Activated T-helper 1 cell treated with anti-CD3 and anti-CD28 coated beads, Interleukin-12 subunit alpha, Interleukin-12 subunit beta, Interleukin-2, Interleukin-4 antibody, amounts not matched to agents 30 ng/mL and 10 ng/mL and 1 ng/mL, durations not matched to agents 14 hours and 24 hours and 36 hours (primary cell): Measurements from ENCODE around the gene VTA1. TPM values are rescaled to one million over a fixed set of nuclear protein-coding genes. Genes with fewer than 3 reads are reported as not detected.
"Not testable (repeated sequence)": the region's sequence is repeated elsewhere in the genome, so short reads cannot be mapped to it uniquely, and the experiment has no call there.

Source experiments
- DNase-seq: peaks from one replicate; pipeline ENCODE4 v3.0.0; 2021; ENCODE audit warnings: low spot score
- H3K27ac Mint-ChIP-seq: one replicate; pipeline ENCODE4 v1.8.0; 2021; ENCODE audit warnings: mild to moderate bottlenecking, mixed read lengths
- H3K27me3 Mint-ChIP-seq: one replicate; pipeline ENCODE4 v1.8.0; 2022; ENCODE audit warnings: mild to moderate bottlenecking, moderate library complexity, mixed read lengths; ENCODE audit not compliant: insufficient read depth
- H3K36me3 Mint-ChIP-seq: one replicate; pipeline ENCODE4 v1.8.0; 2021; ENCODE audit warnings: low read depth, mixed read lengths
- H3K4me1 Mint-ChIP-seq: one replicate; pipeline ENCODE4 v1.8.0; 2021; ENCODE audit warnings: low read depth, mixed read lengths
- H3K4me3 Mint-ChIP-seq: one replicate; pipeline ENCODE4 v1.8.0; 2021; ENCODE audit warnings: mild to moderate bottlenecking, moderate library complexity, mixed read lengths
- H3K9me3 Mint-ChIP-seq: one replicate; pipeline ENCODE4 v1.8.0; 2021; ENCODE audit warnings: mixed read lengths
- intact Hi-C: fragments of 100-400 bp; cut with micrococcal nuclease; formaldehyde crosslinking; loops from one replicate; pipeline ENCODE4 v1.15.1; 2024
- total RNA-seq: library from RNA; stranded (reverse); gene quantifications from 2 replicates; pipeline ENCODE4 v1.2.3, GENCODE V29; 2022

The VTA1 gene
- total RNA-seq, 1 donor from 2014 or later: 52.4 TPM

GRCh38 chr6:142152746-142153145 is 5.7 kb downstream of the VTA1 start:
- H3K27me3 Mint-ChIP-seq: no peaks in the 10 kb centered on the region
- H3K36me3 Mint-ChIP-seq: peaks cover 9% of the 10 kb centered on the region
- no peak overlapping the region for H3K4me3 Mint-ChIP-seq
- intact Hi-C loops: no loop called here
- H3K27ac Mint-ChIP-seq: no peak overlapping the region
- no peak for DNase-seq
- H3K4me1 Mint-ChIP-seq: peaks cover 41% of the 10 kb centered on the region
- H3K9me3 Mint-ChIP-seq: no peaks in the 10 kb centered on the region

DNA sequence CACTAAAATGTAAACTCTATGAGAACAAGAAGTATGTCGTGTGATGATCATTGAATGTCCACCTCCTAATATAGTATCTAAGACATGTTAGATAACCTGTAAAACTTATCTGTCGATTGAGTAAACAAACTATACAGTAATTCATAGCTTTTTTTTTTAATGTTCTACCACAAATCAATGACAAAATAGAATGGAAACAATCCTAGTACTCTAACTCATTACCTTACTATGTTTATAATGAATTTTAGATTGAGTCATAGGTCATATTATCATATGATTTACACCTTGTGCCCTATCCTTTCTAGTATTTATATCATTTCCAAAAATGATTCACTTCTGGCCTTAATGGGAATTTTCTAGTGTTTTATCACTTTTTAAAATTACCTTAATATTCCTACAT is 6.1 kb downstream of the VTA1 start:
- no peak for DNase-seq
- H3K4me1 Mint-ChIP-seq: peaks cover 36% of the 10 kb centered on the region
- intact Hi-C loops: no loop called here
- H3K27me3 Mint-ChIP-seq: no peaks in the 10 kb centered on the region
- H3K36me3 Mint-ChIP-seq: peaks cover 9% of the 10 kb centered on the region
- no peak overlapping the region for H3K27ac Mint-ChIP-seq
- no peaks in the 10 kb centered on the region for H3K9me3 Mint-ChIP-seq
- H3K4me3 Mint-ChIP-seq: no peak overlapping the region

DNA sequence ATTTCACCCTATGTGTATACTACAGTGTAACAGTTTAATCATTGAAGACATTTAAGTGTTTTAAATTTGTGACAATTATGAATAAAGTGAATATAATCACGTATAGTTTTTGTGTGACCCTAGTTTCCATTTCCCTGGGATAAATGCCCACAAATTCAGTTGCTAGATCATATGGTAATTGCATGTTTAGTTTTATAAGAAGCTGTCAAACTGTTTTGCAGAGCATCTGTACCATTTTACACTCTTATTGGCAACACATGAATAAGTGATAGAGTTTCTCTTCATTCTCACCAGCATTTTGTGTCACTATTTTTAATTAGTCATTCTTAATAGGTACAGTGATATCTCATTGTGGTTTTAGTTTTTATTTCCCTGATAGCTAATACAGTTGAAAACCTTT is 7.3 kb downstream of the VTA1 start:
- Mint-ChIP-seq H3K4me1 (peaks cover 26% of the 10 kb centered on the region), H3K9me3 (no peaks in the 10 kb centered on the region), H3K27me3 (no peaks in the 10 kb centered on the region), H3K36me3 (peaks cover 9% of the 10 kb centered on the region), H3K27ac (no peak overlapping the region), H3K4me3 (no peak overlapping the region)
- intact Hi-C loops: no loop called here
- DNase-seq: no peak

GRCh38 chr6:142155091-142155490 is 8.0 kb downstream of the VTA1 start:
- Mint-ChIP-seq H3K4me1 (peaks cover 19% of the 10 kb centered on the region), H3K36me3 (peaks cover 9% of the 10 kb centered on the region), H3K27me3 (no peaks in the 10 kb centered on the region), H3K27ac (no peak overlapping the region), H3K9me3 (no peaks in the 10 kb centered on the region), H3K4me3 (no peak overlapping the region)
- no peak for DNase-seq
- intact Hi-C loops: no loop called here

GRCh38 chr6:142155895-142156757 is 9.1 kb downstream of the VTA1 start:
- Mint-ChIP-seq H3K4me3 (no peak overlapping the region), H3K27ac (no peak overlapping the region), H3K36me3 (peaks cover 1% of the 10 kb centered on the region), H3K4me1 (peaks cover 19% of the 10 kb centered on the region), H3K9me3 (no peaks in the 10 kb centered on the region), H3K27me3 (no peaks in the 10 kb centered on the region)
- DNase-seq: no peak
- intact Hi-C loops: loop anchor here (1.0 kb wide), 2 partner anchors 51 to 232 kb away; no protein-coding TSS in a partner anchor

DNA sequence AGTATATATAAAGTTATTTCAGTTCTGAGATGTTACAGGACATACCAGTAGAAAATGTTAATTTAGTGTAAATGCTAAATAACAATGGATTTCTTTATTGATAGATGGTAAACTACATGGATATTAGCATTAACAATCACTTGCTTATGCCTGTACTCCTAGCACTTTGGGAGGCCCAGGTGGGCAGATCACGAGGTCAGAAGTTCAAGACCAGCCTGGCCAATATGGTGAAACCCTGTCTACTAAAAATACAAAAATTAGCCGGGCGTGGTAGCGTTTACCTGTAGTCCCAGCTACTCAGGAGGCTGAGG is 9.7 kb downstream of the VTA1 start:
- not testable (repeated sequence) for H3K4me3 Mint-ChIP-seq, H3K27ac Mint-ChIP-seq, DNase-seq, H3K9me3 Mint-ChIP-seq, H3K27me3 Mint-ChIP-seq, H3K36me3 Mint-ChIP-seq
- intact Hi-C loops: loop anchor here (1.0 kb wide), 2 partner anchors 51 to 232 kb away; no protein-coding TSS in a partner anchor
- H3K4me1 Mint-ChIP-seq: peaks cover 19% of the 10 kb centered on the region

DNA sequence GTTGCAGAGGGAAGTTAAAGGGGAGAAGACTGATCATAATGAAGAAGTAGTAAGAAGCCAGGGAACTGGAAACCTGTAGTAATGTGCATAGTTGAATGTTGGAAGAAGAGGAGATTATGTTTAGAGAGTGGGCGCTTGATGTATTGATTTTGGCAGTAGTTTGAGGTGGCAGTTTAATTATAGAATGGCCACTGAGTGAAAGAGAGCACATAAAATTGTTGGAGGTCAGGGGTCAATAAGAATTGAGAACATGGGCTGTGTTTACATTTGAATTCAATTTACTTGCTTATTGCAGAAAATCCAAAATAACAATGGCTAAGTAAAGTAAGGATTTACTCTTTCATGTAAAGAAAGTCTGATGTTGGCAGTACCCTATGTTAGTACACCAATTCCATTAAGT is 15.7 kb downstream of the VTA1 start:
- Mint-ChIP-seq H3K27ac (no peak overlapping the region), H3K4me1 (peaks cover 6% of the 10 kb centered on the region), H3K27me3 (no peaks in the 10 kb centered on the region), H3K9me3 (no peaks in the 10 kb centered on the region), H3K36me3 (peaks cover 6% of the 10 kb centered on the region), H3K4me3 (no peak overlapping the region)
- no peak for DNase-seq
- intact Hi-C loops: no loop called here

DNA sequence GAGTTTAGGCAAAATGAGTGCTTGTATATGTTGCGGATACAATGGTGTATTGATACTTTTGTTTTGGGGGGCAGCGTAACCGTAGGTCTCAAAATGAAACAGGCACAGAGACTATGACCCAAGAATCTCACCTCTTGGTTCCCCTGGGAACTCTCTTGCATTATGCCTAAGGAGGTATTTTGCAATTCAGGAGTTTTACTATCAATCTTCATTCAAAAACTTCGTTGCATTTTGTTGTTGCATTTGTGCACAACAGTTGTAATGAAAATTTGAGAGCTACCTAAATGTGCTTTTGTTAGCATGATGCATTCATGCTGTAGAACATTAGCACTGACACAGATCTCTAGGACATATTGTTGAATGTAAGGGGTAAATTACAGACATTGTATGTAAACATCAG is 18.2 kb downstream of the VTA1 start:
- no peak overlapping the region for H3K4me3 Mint-ChIP-seq
- intact Hi-C loops: no loop called here
- H3K27me3 Mint-ChIP-seq: no peaks in the 10 kb centered on the region
- H3K36me3 Mint-ChIP-seq: peaks cover 9% of the 10 kb centered on the region
- DNase-seq: no peak
- H3K4me1 Mint-ChIP-seq: peaks cover 6% of the 10 kb centered on the region
- no peaks in the 10 kb centered on the region for H3K9me3 Mint-ChIP-seq
- no peak overlapping the region for H3K27ac Mint-ChIP-seq

GRCh38 chr6:142167071-142167470 is 20.0 kb downstream of the VTA1 start:
- Mint-ChIP-seq H3K9me3 (no peaks in the 10 kb centered on the region), H3K4me3 (no peak overlapping the region), H3K27ac (no peak overlapping the region), H3K4me1 (peaks cover 6% of the 10 kb centered on the region), H3K27me3 (no peaks in the 10 kb centered on the region), H3K36me3 (peaks cover 10% of the 10 kb centered on the region)
- DNase-seq: no peak
- intact Hi-C loops: no loop called here

DNA sequence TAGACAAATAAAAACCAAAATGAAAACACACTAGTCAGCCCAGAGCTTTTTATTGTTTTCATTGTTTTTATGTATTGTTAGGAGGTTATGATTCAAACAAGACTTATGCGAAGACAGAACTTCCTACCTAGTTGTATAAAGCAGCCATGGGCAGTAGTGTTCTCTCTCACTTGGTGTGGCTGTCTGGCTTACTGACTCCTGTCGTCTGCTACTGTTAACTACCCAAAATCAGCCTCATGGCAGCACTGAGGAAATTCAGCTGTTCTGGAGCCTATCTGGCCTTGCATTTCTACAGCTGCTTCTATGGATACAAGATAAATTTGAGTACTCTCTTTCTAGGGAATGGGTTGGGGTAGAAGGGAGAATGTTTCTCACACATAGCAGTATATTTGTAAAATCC is 20.4 kb downstream of the VTA1 start:
- Mint-ChIP-seq H3K36me3 (peaks cover 12% of the 10 kb centered on the region), H3K27me3 (no peaks in the 10 kb centered on the region), H3K4me1 (peaks cover 6% of the 10 kb centered on the region)

GRCh38 chr6:142171351-142171750 is 24.3 kb downstream of the VTA1 start:
- Mint-ChIP-seq H3K36me3 (peaks cover 30% of the 10 kb centered on the region), H3K4me3 (no peak overlapping the region), H3K9me3 (no peaks in the 10 kb centered on the region), H3K27me3 (no peaks in the 10 kb centered on the region), H3K27ac (no peak overlapping the region), H3K4me1 (peaks cover 5% of the 10 kb centered on the region)
- intact Hi-C loops: no loop called here
- no peak for DNase-seq

More for the DNA sequence above, 20.4 kb downstream of the VTA1 start:
- Mint-ChIP-seq H3K4me3 (no peak overlapping the region), H3K27ac (no peak overlapping the region), H3K9me3 (no peaks in the 10 kb centered on the region)
- intact Hi-C loops: no loop called here
- no peak for DNase-seq

DNA sequence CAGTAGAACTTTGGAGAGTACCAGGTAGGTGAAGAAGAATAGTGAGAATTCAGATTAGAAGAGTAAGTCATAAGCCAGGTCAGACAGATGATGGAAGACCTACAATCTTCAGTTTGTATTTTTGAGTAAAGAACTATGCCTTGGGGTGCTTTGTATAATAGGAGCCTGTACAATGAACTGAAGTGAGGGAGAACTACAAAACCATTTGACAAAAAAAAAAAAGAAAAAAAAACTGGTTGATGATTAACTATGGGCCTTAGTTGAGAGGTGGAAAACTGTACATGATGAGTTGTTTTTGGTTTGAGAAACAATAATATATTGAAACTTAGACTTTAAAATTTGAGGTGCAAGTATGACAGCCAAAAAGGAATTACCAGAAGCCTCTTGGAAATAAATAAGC is 25.7 kb downstream of the VTA1 start:
- H3K9me3 Mint-ChIP-seq: peaks cover 7% of the 10 kb centered on the region
- no peak overlapping the region for H3K27ac Mint-ChIP-seq
- intact Hi-C loops: no loop called here
- no peak overlapping the region for H3K4me3 Mint-ChIP-seq
- H3K36me3 Mint-ChIP-seq: peaks cover 34% of the 10 kb centered on the region
- no peak for DNase-seq
- H3K27me3 Mint-ChIP-seq: no peaks in the 10 kb centered on the region
- H3K4me1 Mint-ChIP-seq: peaks cover 5% of the 10 kb centered on the region

DNA sequence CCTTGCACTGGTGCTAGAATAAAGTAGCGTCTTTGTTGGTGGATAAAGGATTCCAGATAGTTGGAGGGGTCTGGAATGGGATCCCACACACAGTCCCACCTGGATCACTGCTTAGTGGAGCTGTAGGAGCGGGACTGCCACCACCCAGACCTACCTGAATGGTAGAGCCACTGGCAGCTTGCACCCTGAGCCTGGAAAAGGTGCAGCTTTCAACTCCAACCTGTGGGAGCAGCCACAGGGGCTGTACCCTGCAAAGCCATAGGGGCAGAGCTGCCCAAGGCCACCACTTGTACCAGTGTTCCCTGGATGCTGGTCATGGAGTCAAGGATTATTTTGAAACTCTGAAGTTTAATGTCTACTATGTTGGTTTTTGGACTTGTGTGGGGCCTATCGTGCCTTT is 26.9 kb downstream of the VTA1 start:
- no peak overlapping the region for H3K27ac Mint-ChIP-seq
- no peak overlapping the region for H3K4me3 Mint-ChIP-seq
- intact Hi-C loops: no loop called here
- no peak for DNase-seq
- peaks cover 38% of the 10 kb centered on the region for H3K36me3 Mint-ChIP-seq
- H3K27me3 Mint-ChIP-seq: no peaks in the 10 kb centered on the region
- peaks cover 5% of the 10 kb centered on the region for H3K4me1 Mint-ChIP-seq
- H3K9me3 Mint-ChIP-seq: peaks cover 12% of the 10 kb centered on the region

- H3K4me3 Mint-ChIP-seq: no peak overlapping the region
- intact Hi-C loops: no loop called here
- no peak overlapping the region for H3K27ac Mint-ChIP-seq
- H3K9me3 Mint-ChIP-seq: peaks cover 12% of the 10 kb centered on the region
- H3K27me3 Mint-ChIP-seq: no peaks in the 10 kb centered on the region
- no peak for DNase-seq
- peaks cover 38% of the 10 kb centered on the region for H3K36me3 Mint-ChIP-seq
- H3K4me1 Mint-ChIP-seq: peaks cover 5% of the 10 kb centered on the region
Measured at GRCh38 chr6:142174703-142175102, 27.6 kb downstream of the VTA1 start.
